Mammary epithelial cell (primary cell): ENCODE data around the gene ZDHHC13.

ENCODE experiments used
- EZH2 ChIP-seq: IDR thresholded peaks from 2 replicates; pipeline ENCODE4 v1.6.1; 2012; ENCODE audit warnings: low read length, inconsistent platforms, borderline replicate concordance
- TF ChIP-seq, protein P1 (sequence below), 2 donors: IDR thresholded peaks in 1 of 2; conservative IDR thresholded peaks in 1 of 2; 2 replicates each; pipeline ENCODE4 v1.5.1; 2011 to 2012; ENCODE audit warnings: inconsistent platforms in 2 of 2, low read length in 2 of 2, mild to moderate bottlenecking in 2 of 2, control low read depth in 1 of 2, low read depth in 1 of 2; ENCODE audit not compliant: insufficient read depth in 1 of 2; ENCODE audit errors: extremely low read depth in 1 of 2

- TF ChIP-seq, protein P1, sequence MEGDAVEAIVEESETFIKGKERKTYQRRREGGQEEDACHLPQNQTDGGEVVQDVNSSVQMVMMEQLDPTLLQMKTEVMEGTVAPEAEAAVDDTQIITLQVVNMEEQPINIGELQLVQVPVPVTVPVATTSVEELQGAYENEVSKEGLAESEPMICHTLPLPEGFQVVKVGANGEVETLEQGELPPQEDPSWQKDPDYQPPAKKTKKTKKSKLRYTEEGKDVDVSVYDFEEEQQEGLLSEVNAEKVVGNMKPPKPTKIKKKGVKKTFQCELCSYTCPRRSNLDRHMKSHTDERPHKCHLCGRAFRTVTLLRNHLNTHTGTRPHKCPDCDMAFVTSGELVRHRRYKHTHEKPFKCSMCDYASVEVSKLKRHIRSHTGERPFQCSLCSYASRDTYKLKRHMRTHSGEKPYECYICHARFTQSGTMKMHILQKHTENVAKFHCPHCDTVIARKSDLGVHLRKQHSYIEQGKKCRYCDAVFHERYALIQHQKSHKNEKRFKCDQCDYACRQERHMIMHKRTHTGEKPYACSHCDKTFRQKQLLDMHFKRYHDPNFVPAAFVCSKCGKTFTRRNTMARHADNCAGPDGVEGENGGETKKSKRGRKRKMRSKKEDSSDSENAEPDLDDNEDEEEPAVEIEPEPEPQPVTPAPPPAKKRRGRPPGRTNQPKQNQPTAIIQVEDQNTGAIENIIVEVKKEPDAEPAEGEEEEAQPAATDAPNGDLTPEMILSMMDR (conservative IDR thresholded peaks at IDR 0.05 in 1 of 2, IDR thresholded peaks at IDR 0.05 in 1 of 2; ENCODE audit: extremely low read depth in 1 of 2, insufficient read depth in 1 of 2, low read depth in 1 of 2, low read length in 2 of 2) = no peak
- TF ChIP-seq EZH2 = no peak
Measured at GRCh38 chr11:19173964-19174638, 57.1 kb downstream of the ZDHHC13 start.
